ENCODE results near the gene NOP53. TPM values are rescaled to one million over a fixed set of nuclear protein-coding genes. Genes with fewer than 3 reads are reported as not detected.

NOP53 gene
- total RNA-seq, 1 experiment from 2014 or later, result 289 TPM

DNA sequence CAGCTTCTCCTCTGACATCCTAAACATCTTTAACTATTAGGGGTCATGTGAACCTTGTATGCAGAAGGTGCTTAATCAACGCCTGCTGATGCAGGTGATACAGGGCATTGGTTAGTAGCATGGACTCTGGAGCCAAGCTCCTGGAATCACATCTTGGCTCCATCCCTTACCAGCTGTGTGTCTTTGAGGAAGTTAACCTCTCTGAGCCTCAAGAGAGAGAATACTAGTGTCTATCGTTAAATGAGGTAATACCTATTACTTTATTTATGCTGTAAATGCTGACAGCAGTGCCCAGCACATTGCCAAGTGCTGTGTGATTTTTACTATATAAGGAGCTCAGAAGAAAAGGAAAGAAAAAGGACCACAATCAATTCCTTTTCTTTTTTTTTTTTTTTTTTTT is 22.0 kb downstream of the NOP53 start:
- no peak overlapping the region for H3K4me3 Mint-ChIP-seq
- TF ChIP-seq ZBTB21 (CRISPR knock-in tag; IDR thresholded peaks at IDR 0.05; ENCODE audit: borderline replicate concordance) (no peak), ZNF396 (CRISPR knock-in tag; IDR thresholded peaks at IDR 0.05; ENCODE audit: borderline replicate concordance) (no peak), TEAD1 (CRISPR knock-in tag; IDR thresholded peaks at IDR 0.05) (no peak), EMX1 (CRISPR knock-in tag; IDR thresholded peaks at IDR 0.05) (no peak), PRRX2 (CRISPR knock-in tag; IDR thresholded peaks at IDR 0.05) (no peak), GABPB1 (CRISPR knock-in tag; IDR thresholded peaks at IDR 0.05) (no peak), HMGA2 (CRISPR knock-in tag; IDR thresholded peaks at IDR 0.05) (no peak), ZNF219 (CRISPR knock-in tag; IDR thresholded peaks at IDR 0.05; ENCODE audit: borderline replicate concordance) (no peak), ZNF317 (CRISPR knock-in tag; IDR thresholded peaks at IDR 0.05; ENCODE audit: borderline replicate concordance, low read depth) (no peak), ZNF263 (CRISPR knock-in tag; IDR thresholded peaks at IDR 0.05; ENCODE audit: low read depth) (no peak), CREM (CRISPR knock-in tag; IDR thresholded peaks at IDR 0.05) (no peak), IRF2 (CRISPR knock-in tag; IDR thresholded peaks at IDR 0.05; ENCODE audit: borderline replicate concordance, low read depth) (no peak), ATF1 (CRISPR knock-in tag; IDR thresholded peaks at IDR 0.05) (no peak)
- TF ChIP-seq, protein P1, sequence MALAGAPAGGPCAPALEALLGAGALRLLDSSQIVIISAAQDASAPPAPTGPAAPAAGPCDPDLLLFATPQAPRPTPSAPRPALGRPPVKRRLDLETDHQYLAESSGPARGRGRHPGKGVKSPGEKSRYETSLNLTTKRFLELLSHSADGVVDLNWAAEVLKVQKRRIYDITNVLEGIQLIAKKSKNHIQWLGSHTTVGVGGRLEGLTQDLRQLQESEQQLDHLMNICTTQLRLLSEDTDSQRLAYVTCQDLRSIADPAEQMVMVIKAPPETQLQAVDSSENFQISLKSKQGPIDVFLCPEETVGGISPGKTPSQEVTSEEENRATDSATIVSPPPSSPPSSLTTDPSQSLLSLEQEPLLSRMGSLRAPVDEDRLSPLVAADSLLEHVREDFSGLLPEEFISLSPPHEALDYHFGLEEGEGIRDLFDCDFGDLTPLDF (CRISPR knock-in tag; IDR thresholded peaks at IDR 0.05), result no peak
- TF ChIP-seq, protein P2, sequence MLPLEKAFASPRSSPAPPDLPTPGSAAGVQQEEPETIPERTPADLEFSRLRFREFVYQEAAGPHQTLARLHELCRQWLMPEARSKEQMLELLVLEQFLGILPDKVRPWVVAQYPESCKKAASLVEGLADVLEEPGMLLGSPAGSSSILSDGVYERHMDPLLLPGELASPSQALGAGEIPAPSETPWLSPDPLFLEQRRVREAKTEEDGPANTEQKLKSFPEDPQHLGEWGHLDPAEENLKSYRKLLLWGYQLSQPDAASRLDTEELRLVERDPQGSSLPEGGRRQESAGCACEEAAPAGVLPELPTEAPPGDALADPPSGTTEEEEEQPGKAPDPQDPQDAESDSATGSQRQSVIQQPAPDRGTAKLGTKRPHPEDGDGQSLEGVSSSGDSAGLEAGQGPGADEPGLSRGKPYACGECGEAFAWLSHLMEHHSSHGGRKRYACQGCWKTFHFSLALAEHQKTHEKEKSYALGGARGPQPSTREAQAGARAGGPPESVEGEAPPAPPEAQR (CRISPR knock-in tag; IDR thresholded peaks at IDR 0.05), result no peak
- TF ChIP-seq, protein P3, sequence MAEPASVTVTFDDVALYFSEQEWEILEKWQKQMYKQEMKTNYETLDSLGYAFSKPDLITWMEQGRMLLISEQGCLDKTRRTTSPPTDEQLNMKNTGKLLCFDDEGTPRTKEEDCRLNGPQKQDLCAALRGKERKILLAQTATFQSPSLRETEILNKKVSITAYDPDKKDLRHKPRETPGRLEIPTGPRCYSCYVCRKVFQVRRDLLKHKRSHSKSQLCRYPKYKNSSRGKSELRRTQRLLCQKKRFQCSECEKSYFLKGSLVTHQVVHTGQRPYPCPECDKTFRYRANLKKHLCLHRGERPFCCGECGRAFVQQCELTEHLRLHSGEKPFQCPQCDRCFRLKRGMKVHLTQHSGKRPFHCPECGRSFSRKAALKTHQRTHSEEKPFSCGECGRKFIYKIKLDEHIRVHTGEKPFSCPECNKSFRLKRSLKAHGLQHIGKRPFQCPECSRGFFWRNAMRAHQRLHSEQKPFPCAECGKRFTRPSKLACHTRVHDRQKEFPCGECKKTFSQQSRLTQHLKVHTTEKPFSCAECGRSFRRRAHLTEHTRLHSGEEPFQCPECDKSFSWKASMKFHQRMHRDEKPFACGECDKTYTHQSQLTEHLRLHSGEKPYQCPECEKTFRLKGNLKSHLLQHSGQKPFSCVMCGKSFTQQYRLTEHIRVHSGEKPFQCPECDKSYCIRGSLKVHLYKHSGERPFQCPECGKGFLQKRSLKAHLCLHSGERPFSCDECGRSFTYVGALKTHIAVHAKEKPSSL (CRISPR knock-in tag; conservative IDR thresholded peaks at IDR 0.05), result no peak
- TF ChIP-seq, protein P4, sequence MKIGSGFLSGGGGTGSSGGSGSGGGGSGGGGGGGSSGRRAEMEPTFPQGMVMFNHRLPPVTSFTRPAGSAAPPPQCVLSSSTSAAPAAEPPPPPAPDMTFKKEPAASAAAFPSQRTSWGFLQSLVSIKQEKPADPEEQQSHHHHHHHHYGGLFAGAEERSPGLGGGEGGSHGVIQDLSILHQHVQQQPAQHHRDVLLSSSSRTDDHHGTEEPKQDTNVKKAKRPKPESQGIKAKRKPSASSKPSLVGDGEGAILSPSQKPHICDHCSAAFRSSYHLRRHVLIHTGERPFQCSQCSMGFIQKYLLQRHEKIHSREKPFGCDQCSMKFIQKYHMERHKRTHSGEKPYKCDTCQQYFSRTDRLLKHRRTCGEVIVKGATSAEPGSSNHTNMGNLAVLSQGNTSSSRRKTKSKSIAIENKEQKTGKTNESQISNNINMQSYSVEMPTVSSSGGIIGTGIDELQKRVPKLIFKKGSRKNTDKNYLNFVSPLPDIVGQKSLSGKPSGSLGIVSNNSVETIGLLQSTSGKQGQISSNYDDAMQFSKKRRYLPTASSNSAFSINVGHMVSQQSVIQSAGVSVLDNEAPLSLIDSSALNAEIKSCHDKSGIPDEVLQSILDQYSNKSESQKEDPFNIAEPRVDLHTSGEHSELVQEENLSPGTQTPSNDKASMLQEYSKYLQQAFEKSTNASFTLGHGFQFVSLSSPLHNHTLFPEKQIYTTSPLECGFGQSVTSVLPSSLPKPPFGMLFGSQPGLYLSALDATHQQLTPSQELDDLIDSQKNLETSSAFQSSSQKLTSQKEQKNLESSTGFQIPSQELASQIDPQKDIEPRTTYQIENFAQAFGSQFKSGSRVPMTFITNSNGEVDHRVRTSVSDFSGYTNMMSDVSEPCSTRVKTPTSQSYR (CRISPR knock-in tag; IDR thresholded peaks at IDR 0.05), result no peak
- TF ChIP-seq, protein P5, sequence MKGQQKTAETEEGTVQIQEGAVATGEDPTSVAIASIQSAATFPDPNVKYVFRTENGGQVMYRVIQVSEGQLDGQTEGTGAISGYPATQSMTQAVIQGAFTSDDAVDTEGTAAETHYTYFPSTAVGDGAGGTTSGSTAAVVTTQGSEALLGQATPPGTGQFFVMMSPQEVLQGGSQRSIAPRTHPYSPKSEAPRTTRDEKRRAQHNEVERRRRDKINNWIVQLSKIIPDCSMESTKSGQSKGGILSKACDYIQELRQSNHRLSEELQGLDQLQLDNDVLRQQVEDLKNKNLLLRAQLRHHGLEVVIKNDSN (CRISPR knock-in tag; IDR thresholded peaks at IDR 0.05), result no peak
- TF ChIP-seq, protein P6, sequence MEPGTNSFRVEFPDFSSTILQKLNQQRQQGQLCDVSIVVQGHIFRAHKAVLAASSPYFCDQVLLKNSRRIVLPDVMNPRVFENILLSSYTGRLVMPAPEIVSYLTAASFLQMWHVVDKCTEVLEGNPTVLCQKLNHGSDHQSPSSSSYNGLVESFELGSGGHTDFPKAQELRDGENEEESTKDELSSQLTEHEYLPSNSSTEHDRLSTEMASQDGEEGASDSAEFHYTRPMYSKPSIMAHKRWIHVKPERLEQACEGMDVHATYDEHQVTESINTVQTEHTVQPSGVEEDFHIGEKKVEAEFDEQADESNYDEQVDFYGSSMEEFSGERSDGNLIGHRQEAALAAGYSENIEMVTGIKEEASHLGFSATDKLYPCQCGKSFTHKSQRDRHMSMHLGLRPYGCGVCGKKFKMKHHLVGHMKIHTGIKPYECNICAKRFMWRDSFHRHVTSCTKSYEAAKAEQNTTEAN (CRISPR knock-in tag; IDR thresholded peaks at IDR 0.05), result no peak
- ChIA-PET CTCF (interaction anchor here (0.6 to 8.5 kb wide), 4 partner anchors 22 to 1673 kb away, joined by 3 to 368 read pairs (median 16); partner anchors contain the start of gene EHD2), POLR2A (no interaction called here)
- peaks cover 3% of the 10 kb centered on the region; the same call in 1 of the 2 replicates for H3K9me3 Mint-ChIP-seq
- no peak overlapping the region for H3K27ac Mint-ChIP-seq
- H3K36me3 Mint-ChIP-seq, result no peaks in the 10 kb centered on the region
- no peak for ATAC-seq
- H3K4me1 Mint-ChIP-seq, result peaks cover 26% of the 10 kb centered on the region
- no peak for DNase-seq (ENCODE audit: low spot score)
- no peaks in the 10 kb centered on the region for H3K27me3 Mint-ChIP-seq (ENCODE audit: low read depth)

All from WTC11 (cell line).